ENCODE results near the gene ASPRV1.

GRCh38 chr2:69962986-69963730 lies 1.7 kb upstream of the ASPRV1 start:
- TF ChIP-seq CTCF (IDR thresholded peaks at IDR 0.05) (no peak), ZBTB33 (IDR thresholded peaks at IDR 0.05; ENCODE audit: borderline replicate concordance, low read depth) (no peak), TAF1 (IDR thresholded peaks at IDR 0.05; ENCODE audit: borderline replicate concordance, low read depth, low read length) (no peak), TCF12 (IDR thresholded peaks at IDR 0.05) (no peak), YY1 (IDR thresholded peaks at IDR 0.05; ENCODE audit: low read depth) (no peak), FOXJ3 (CRISPR knock-in tag; IDR thresholded peaks at IDR 0.05) (no peak), MXI1 (IDR thresholded peaks at IDR 0.05; ENCODE audit: low read depth, low read length) (no peak), CHD2 (IDR thresholded peaks at IDR 0.05; ENCODE audit: low read length, partially characterized antibody) (no peak), RFX5 (IDR thresholded peaks at IDR 0.05; ENCODE audit: low read length) (no peak), SMC3 (IDR thresholded peaks at IDR 0.05; ENCODE audit: low read depth, low read length) (no peak), PBX3 (IDR thresholded peaks at IDR 0.05) (no peak), GABPA (IDR thresholded peaks at IDR 0.05; ENCODE audit: low read depth) (no peak), ELF1 (IDR thresholded peaks at IDR 0.05) (no peak)
